ENCODE measurements around the gene TBCD. TPM values are rescaled to one million over a fixed set of nuclear protein-coding genes. Genes with fewer than 3 reads are reported as not detected.
"Not testable (repeated sequence)": the region's sequence is repeated elsewhere in the genome, so short reads cannot be mapped to it uniquely, and the experiment has no call there.

Gene TBCD
- total RNA-seq, 1 donor from 2014 or later, result 40.4 TPM

GRCh38 chr17:82767041-82767754, 15.3 kb downstream of the TBCD start:
- DNase-seq, result peak; percentile 58

- DNase-seq, result no peak
These were observed 17.2 kb downstream of the TBCD start for GRCh38 chr17:82769041-82769440.

- DNase-seq, result no peak
These were observed 20.2 kb downstream of the TBCD start for GRCh38 chr17:82772026-82772425.

GRCh38 chr17:82774456-82774855, 22.6 kb downstream of the TBCD start:
- DNase-seq, result not testable (repeated sequence)

GRCh38 chr17:82775001-82775823, 23.3 kb downstream of the TBCD start:
- peak; percentile 78 for DNase-seq

GRCh38 chr17:82776454-82776853, 24.6 kb downstream of the TBCD start:
- DNase-seq, result no peak

GRCh38 chr17:82777778-82778375, 26.0 kb downstream of the TBCD start:
- DNase-seq, result not testable (repeated sequence)

GRCh38 chr17:82779541-82779940, 27.7 kb downstream of the TBCD start:
- DNase-seq, result peak; percentile 44

- peak; percentile 74 for DNase-seq
These were observed 28.3 kb downstream of the TBCD start for GRCh38 chr17:82780195-82780594.

GRCh38 chr17:82780971-82781893, 29.4 kb downstream of the TBCD start:
- peak; percentile 51 for DNase-seq

- DNase-seq, result peak; percentile 93
These were observed 30.0 kb downstream of the TBCD start for GRCh38 chr17:82781894-82782274.

- no peak for DNase-seq
These were observed 30.9 kb downstream of the TBCD start for GRCh38 chr17:82782657-82783207.

- no peak for DNase-seq
These were observed 31.6 kb downstream of the TBCD start for GRCh38 chr17:82783498-82783897.

GRCh38 chr17:82785581-82785980, 33.7 kb downstream of the TBCD start:
- DNase-seq, result not testable (repeated sequence)

- DNase-seq, result no peak
These were observed 34.6 kb downstream of the TBCD start for GRCh38 chr17:82786427-82786826.

- DNase-seq, result no peak
These were observed 35.4 kb downstream of the TBCD start for GRCh38 chr17:82787081-82787848.

GRCh38 chr17:82788206-82789001, 36.5 kb downstream of the TBCD start:
- DNase-seq, result no peak

- no peak for DNase-seq
These were observed 37.3 kb downstream of the TBCD start for GRCh38 chr17:82789051-82789592.

- DNase-seq, result no peak
These were observed 37.9 kb downstream of the TBCD start for GRCh38 chr17:82789806-82790205.

GRCh38 chr17:82790391-82790790, 38.5 kb downstream of the TBCD start:
- no peak for DNase-seq
